HG02981 (cell line): ENCODE measurements around the gene GART.
"Not testable (repeated sequence)": the region's sequence is repeated elsewhere in the genome, so short reads cannot be mapped to it uniquely, and the experiment has no call there.

Experiments
- ATAC-seq: cut with Tn5 transposase; IDR thresholded peaks from one replicate; pipeline ENCODE4 v1.9.1; 2021; ENCODE audit warnings: mild to moderate bottlenecking, moderate library complexity; ENCODE audit not compliant: unreplicated experiment

GART gene

GRCh38 chr21:33473344-33473743, 68.6 kb downstream of the GART start:
- ATAC-seq: no peak

- no peak for ATAC-seq
Measured at GRCh38 chr21:33470701-33471100, 71.2 kb downstream of the GART start.

GRCh38 chr21:33469183-33469582, 72.7 kb downstream of the GART start:
- ATAC-seq: not testable (repeated sequence)

GRCh38 chr21:33461538-33462250, 80.2 kb downstream of the GART start:
- ATAC-seq: no peak

- ATAC-seq: no peak
Measured at GRCh38 chr21:33458861-33459260, 83.1 kb downstream of the GART start.

- no peak for ATAC-seq
Measured at GRCh38 chr21:33455686-33456446, 86.1 kb downstream of the GART start.
